ENCODE results near the gene TERF2IP. TPM values are rescaled to one million over a fixed set of nuclear protein-coding genes. Genes with fewer than 3 reads are reported as not detected.

The TERF2IP gene
- total and polyA plus RNA-seq, 2 experiments from 2014 or later: 12.0 to 18.0 TPM

- peaks cover 97% of the 10 kb centered on the region for H3K36me3 ChIP-seq (ENCODE audit: insufficient read depth)
- peaks cover 99% of the 10 kb centered on the region for H3K36me3 Mint-ChIP-seq (ENCODE audit: low read depth)
- no peak for ATAC-seq
- no peak for DNase-seq (ENCODE audit: low spot score)
- no peak overlapping the region for H3K27ac Mint-ChIP-seq
- 0 out of 2 replicates have a peak, but pooled peaks cover 10% of the 10 kb centered on the region for H3F3A ChIP-seq (replicated peaks; ENCODE audit: low read depth)
- no peak overlapping the region for H3K4me3 ChIP-seq
- H2AFZ ChIP-seq: no peak overlapping the region
- no peaks in the 10 kb centered on the region for H3K9me3 Mint-ChIP-seq
- no peak overlapping the region for H3K4me3 Mint-ChIP-seq
- no peaks in the 10 kb centered on the region for H3K79me2 ChIP-seq (replicated peaks; ENCODE audit: insufficient read depth)
- H3K9me2 ChIP-seq (ENCODE audit: insufficient read depth): no peaks in the 10 kb centered on the region
- H3K4me1 ChIP-seq (ENCODE audit: insufficient read depth): no peaks in the 10 kb centered on the region
- H3K27me3 ChIP-seq (ENCODE audit: insufficient read depth): no peaks in the 10 kb centered on the region
- no peak overlapping the region for H3K4me2 ChIP-seq
- H3K27me3 Mint-ChIP-seq (ENCODE audit: insufficient read depth, low read depth, poor library complexity): peaks cover 2% of the 10 kb centered on the region
- TF ChIP-seq, protein P1, sequence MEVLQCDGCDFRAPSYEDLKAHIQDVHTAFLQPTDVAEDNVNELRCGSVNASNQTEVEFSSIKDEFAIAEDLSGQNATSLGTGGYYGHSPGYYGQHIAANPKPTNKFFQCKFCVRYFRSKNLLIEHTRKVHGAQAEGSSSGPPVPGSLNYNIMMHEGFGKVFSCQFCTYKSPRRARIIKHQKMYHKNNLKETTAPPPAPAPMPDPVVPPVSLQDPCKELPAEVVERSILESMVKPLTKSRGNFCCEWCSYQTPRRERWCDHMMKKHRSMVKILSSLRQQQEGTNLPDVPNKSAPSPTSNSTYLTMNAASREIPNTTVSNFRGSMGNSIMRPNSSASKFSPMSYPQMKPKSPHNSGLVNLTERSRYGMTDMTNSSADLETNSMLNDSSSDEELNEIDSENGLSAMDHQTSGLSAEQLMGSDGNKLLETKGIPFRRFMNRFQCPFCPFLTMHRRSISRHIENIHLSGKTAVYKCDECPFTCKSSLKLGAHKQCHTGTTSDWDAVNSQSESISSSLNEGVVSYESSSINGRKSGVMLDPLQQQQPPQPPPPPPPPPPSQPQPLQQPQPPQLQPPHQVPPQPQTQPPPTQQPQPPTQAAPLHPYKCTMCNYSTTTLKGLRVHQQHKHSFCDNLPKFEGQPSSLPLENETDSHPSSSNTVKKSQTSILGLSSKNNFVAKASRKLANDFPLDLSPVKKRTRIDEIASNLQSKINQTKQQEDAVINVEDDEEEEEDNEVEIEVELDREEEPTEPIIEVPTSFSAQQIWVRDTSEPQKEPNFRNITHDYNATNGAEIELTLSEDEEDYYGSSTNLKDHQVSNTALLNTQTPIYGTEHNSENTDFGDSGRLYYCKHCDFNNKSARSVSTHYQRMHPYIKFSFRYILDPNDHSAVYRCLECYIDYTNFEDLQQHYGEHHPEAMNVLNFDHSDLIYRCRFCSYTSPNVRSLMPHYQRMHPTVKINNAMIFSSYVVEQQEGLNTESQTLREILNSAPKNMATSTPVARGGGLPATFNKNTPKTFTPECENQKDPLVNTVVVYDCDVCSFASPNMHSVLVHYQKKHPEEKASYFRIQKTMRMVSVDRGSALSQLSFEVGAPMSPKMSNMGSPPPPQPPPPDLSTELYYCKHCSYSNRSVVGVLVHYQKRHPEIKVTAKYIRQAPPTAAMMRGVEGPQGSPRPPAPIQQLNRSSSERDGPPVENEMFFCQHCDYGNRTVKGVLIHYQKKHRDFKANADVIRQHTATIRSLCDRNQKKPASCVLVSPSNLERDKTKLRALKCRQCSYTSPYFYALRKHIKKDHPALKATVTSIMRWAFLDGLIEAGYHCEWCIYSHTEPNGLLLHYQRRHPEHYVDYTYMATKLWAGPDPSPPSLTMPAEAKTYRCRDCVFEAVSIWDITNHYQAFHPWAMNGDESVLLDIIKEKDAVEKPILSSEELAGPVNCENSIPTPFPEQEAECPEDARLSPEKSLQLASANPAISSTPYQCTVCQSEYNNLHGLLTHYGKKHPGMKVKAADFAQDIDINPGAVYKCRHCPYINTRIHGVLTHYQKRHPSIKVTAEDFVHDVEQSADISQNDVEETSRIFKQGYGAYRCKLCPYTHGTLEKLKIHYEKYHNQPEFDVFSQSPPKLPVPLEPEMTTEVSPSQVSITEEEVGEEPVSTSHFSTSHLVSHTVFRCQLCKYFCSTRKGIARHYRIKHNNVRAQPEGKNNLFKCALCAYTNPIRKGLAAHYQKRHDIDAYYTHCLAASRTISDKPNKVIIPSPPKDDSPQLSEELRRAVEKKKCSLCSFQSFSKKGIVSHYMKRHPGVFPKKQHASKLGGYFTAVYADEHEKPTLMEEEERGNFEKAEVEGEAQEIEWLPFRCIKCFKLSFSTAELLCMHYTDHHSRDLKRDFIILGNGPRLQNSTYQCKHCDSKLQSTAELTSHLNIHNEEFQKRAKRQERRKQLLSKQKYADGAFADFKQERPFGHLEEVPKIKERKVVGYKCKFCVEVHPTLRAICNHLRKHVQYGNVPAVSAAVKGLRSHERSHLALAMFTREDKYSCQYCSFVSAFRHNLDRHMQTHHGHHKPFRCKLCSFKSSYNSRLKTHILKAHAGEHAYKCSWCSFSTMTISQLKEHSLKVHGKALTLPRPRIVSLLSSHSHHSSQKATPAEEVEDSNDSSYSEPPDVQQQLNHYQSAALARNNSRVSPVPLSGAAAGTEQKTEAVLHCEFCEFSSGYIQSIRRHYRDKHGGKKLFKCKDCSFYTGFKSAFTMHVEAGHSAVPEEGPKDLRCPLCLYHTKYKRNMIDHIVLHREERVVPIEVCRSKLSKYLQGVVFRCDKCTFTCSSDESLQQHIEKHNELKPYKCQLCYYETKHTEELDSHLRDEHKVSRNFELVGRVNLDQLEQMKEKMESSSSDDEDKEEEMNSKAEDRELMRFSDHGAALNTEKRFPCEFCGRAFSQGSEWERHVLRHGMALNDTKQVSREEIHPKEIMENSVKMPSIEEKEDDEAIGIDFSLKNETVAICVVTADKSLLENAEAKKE (CRISPR knock-in tag; IDR thresholded peaks at IDR 0.05): no peak
- TF ChIP-seq, protein P2, sequence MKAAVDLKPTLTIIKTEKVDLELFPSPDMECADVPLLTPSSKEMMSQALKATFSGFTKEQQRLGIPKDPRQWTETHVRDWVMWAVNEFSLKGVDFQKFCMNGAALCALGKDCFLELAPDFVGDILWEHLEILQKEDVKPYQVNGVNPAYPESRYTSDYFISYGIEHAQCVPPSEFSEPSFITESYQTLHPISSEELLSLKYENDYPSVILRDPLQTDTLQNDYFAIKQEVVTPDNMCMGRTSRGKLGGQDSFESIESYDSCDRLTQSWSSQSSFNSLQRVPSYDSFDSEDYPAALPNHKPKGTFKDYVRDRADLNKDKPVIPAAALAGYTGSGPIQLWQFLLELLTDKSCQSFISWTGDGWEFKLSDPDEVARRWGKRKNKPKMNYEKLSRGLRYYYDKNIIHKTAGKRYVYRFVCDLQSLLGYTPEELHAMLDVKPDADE (IDR thresholded peaks at IDR 0.05): no peak
- TF ChIP-seq EZH2phosphoT487 (IDR thresholded peaks at IDR 0.05; ENCODE audit: unreplicated experiment) (no peak), POLR2AphosphoS5 (IDR thresholded peaks at IDR 0.05; ENCODE audit: low read depth) (no peak), CREB1 (CRISPR knock-in tag; IDR thresholded peaks at IDR 0.05; ENCODE audit: low read depth) (no peak), ZNF331 (CRISPR knock-in tag; IDR thresholded peaks at IDR 0.05; ENCODE audit: low read depth) (no peak), NANOG (IDR thresholded peaks at IDR 0.05; ENCODE audit: borderline replicate concordance) (no peak)
- TF ChIP-seq, protein P3, sequence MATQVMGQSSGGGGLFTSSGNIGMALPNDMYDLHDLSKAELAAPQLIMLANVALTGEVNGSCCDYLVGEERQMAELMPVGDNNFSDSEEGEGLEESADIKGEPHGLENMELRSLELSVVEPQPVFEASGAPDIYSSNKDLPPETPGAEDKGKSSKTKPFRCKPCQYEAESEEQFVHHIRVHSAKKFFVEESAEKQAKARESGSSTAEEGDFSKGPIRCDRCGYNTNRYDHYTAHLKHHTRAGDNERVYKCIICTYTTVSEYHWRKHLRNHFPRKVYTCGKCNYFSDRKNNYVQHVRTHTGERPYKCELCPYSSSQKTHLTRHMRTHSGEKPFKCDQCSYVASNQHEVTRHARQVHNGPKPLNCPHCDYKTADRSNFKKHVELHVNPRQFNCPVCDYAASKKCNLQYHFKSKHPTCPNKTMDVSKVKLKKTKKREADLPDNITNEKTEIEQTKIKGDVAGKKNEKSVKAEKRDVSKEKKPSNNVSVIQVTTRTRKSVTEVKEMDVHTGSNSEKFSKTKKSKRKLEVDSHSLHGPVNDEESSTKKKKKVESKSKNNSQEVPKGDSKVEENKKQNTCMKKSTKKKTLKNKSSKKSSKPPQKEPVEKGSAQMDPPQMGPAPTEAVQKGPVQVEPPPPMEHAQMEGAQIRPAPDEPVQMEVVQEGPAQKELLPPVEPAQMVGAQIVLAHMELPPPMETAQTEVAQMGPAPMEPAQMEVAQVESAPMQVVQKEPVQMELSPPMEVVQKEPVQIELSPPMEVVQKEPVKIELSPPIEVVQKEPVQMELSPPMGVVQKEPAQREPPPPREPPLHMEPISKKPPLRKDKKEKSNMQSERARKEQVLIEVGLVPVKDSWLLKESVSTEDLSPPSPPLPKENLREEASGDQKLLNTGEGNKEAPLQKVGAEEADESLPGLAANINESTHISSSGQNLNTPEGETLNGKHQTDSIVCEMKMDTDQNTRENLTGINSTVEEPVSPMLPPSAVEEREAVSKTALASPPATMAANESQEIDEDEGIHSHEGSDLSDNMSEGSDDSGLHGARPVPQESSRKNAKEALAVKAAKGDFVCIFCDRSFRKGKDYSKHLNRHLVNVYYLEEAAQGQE (IDR thresholded peaks at IDR 0.05; ENCODE audit: unreplicated experiment): no peak
- no peak overlapping the region for H3K27ac ChIP-seq (ENCODE audit: low read depth)
- H3K4me1 Mint-ChIP-seq: no peaks in the 10 kb centered on the region
- 0 out of 2 replicates have a peak, but pooled peaks cover 3% of the 10 kb centered on the region for H4K20me1 ChIP-seq (replicated peaks; ENCODE audit: insufficient read depth)
Observed at GRCh38 chr16:75632857-75633256, 14.7 kb upstream of the TERF2IP start.
